ENCODE results near the gene PCDHGA6.

DNA sequence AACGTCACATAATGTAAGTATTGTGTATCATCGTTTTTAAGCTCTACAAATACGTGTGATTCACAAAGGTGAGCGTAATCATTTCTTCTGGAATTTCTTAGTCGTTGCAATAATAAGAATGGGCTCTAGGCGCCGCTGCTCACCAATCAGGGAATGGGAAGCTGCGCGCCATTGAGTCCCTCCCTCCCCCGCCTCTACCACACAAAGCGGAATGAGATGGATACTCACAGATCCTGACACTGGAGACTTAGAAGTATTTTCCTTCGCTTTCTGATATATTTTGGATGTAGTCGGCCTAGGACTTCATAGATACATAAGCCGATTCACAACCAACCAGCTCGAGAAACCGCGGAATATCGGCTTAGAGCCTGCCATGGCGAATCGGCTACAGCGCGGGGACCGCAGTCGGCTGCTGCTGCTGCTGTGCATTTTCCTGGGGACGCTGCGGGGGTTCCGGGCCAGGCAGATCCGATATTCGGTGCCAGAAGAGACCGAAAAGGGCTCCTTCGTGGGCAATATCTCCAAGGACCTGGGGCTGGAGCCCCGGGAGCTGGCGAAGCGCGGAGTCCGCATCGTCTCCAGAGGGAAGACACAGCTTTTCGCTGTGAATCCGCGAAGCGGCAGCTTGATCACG, 47.3 kb downstream of the PCDHGA6 start, which contains the start of gene PCDHGA11:
- no peak for TF ChIP-seq POLR2A (IDR thresholded peaks at IDR 0.05; ENCODE audit: control extremely low read depth in 1 of 2, low read depth in 2 of 2, low read length in 2 of 2)
- no peak for TF ChIP-seq RFX5 (IDR thresholded peaks at IDR 0.05; ENCODE audit: borderline replicate concordance, low read depth, low read length)
- no peak for TF ChIP-seq ZNF274 (IDR thresholded peaks at IDR 0.05; ENCODE audit: borderline replicate concordance, extremely low read depth, low read length)
- TF ChIP-seq SAP30 (IDR thresholded peaks at IDR 0.05; ENCODE audit: insufficient read depth, insufficient replicate concordance, low read length): no peak
- no peak for TF ChIP-seq EZH2 (IDR thresholded peaks at IDR 0.05; ENCODE audit: low read depth, low read length, severe bottlenecking)
- no peak for TF ChIP-seq CHD1 (IDR thresholded peaks at IDR 0.05; ENCODE audit: low read depth, low read length)

Data from H1 (cell line).